Glutamatergic neuron (in vitro differentiated cells): Measurements from ENCODE around the gene KRT2. TPM values are rescaled to one million over a fixed set of nuclear protein-coding genes. Genes with fewer than 3 reads are reported as not detected.

Experiments used
- DNase-seq: peaks from one replicate; pipeline ENCODE4 v3.0.0; 2022
- H3K27ac Mint-ChIP-seq: one replicate; pipeline ENCODE4 v1.8.0; 2020; ENCODE audit warnings: mild to moderate bottlenecking, mixed read lengths, inconsistent platforms; ENCODE audit not compliant: unreplicated experiment
- H3K27me3 Mint-ChIP-seq: one replicate; pipeline ENCODE4 v1.8.0; 2020; ENCODE audit warnings: mild to moderate bottlenecking, moderate library complexity, mixed read lengths, inconsistent platforms; ENCODE audit not compliant: unreplicated experiment
- H3K36me3 Mint-ChIP-seq: one replicate; pipeline ENCODE4 v1.8.0; 2020; ENCODE audit warnings: mild to moderate bottlenecking, mixed read lengths, inconsistent platforms; ENCODE audit not compliant: unreplicated experiment
- H3K4me1 Mint-ChIP-seq: one replicate; pipeline ENCODE4 v1.8.0; 2020; ENCODE audit warnings: mild to moderate bottlenecking, low read depth, mixed read lengths, inconsistent platforms; ENCODE audit not compliant: unreplicated experiment
- H3K4me3 Mint-ChIP-seq: one replicate; pipeline ENCODE4 v1.8.0; 2020; ENCODE audit warnings: mild to moderate bottlenecking, mixed read lengths, inconsistent platforms; ENCODE audit not compliant: unreplicated experiment
- H3K9me3 Mint-ChIP-seq: one replicate; pipeline ENCODE4 v1.8.0; 2020; ENCODE audit warnings: mild to moderate bottlenecking, moderate library complexity, mixed read lengths, inconsistent platforms; ENCODE audit not compliant: unreplicated experiment
- CTCF ChIP-seq: fragments of 200-600 bp; sonication (generic); IDR thresholded peaks from one replicate; pipeline ENCODE4 v1.5.0; 2021; ENCODE audit not compliant: partially characterized antibody, unreplicated experiment
- total RNA-seq: library from RNA; stranded (reverse); fragmentation: NEBNext Ultra II Directional; extraction: Animal tissue kit (Norgen Biotek cat#: 25700); gene quantifications from one replicate; pipeline ENCODE4 v1.2.1, GENCODE V29; 2021; ENCODE audit not compliant: unreplicated experiment

Gene KRT2
- total RNA-seq, 1 donor from 2014 or later: not detected

- Mint-ChIP-seq H3K27me3 (peaks cover 6% of the 10 kb centered on the region), H3K27ac (no peak overlapping the region), H3K4me3 (no peak overlapping the region), H3K4me1 (no peaks in the 10 kb centered on the region), H3K9me3 (peaks cover 4% of the 10 kb centered on the region), H3K36me3 (peaks cover 9% of the 10 kb centered on the region)
- no peak for DNase-seq
- no peak for TF ChIP-seq CTCF
Measured at GRCh38 chr12:52615912-52616311, 36.1 kb downstream of the KRT2 start.

GRCh38 chr12:52615208-52615868 lies 36.7 kb downstream of the KRT2 start:
- no peak for DNase-seq
- Mint-ChIP-seq H3K4me3 (no peak overlapping the region), H3K27me3 (peaks cover 6% of the 10 kb centered on the region), H3K36me3 (peaks cover 9% of the 10 kb centered on the region), H3K4me1 (no peaks in the 10 kb centered on the region), H3K9me3 (peaks cover 4% of the 10 kb centered on the region), H3K27ac (no peak overlapping the region)
- no peak for TF ChIP-seq CTCF

- Mint-ChIP-seq H3K27me3 (peaks cover 6% of the 10 kb centered on the region), H3K4me3 (no peak overlapping the region), H3K27ac (no peak overlapping the region), H3K36me3 (peaks cover 9% of the 10 kb centered on the region), H3K9me3 (peaks cover 4% of the 10 kb centered on the region), H3K4me1 (no peaks in the 10 kb centered on the region)
- no peak for TF ChIP-seq CTCF
- DNase-seq: no peak
Measured at GRCh38 chr12:52614381-52615207, 37.4 kb downstream of the KRT2 start.

GRCh38 chr12:52613384-52614030 lies 38.5 kb downstream of the KRT2 start:
- no peak for DNase-seq
- TF ChIP-seq CTCF: no peak
- Mint-ChIP-seq H3K36me3 (peaks cover 9% of the 10 kb centered on the region), H3K27ac (no peak overlapping the region), H3K9me3 (peaks cover 4% of the 10 kb centered on the region), H3K4me3 (no peak overlapping the region), H3K27me3 (peaks cover 6% of the 10 kb centered on the region), H3K4me1 (no peaks in the 10 kb centered on the region)
